Aorta (tissue), 5 donors: Measurements from ENCODE around the gene ARHGAP26. TPM values are rescaled to one million over a fixed set of nuclear protein-coding genes. Genes with fewer than 3 reads are reported as not detected.
A peak's percentile ranks its signal among the peaks of the same experiment; 100 is the strongest.

Experiments used
- ATAC-seq: fragments of 200-7000 bp; cut with Tn5 transposase; one replicate; pipeline ENCODE4 v1.9.1; 2022; ENCODE audit warnings: moderate library complexity; ENCODE audit not compliant: low FRiP score
- DNase-seq, 2 donors: peaks; one replicate each; pipeline ENCODE4 v3.0.0-alpha.2; 2020
- H3K27ac ChIP-seq, 2 donors: one replicate each; pipeline ENCODE4 v1.5.1; 2013; ENCODE audit warnings: low read length in 2 of 2, mild to moderate bottlenecking in 2 of 2, moderate library complexity in 2 of 2, control low read depth in 1 of 2, inconsistent platforms in 1 of 2, low read depth in 1 of 2
- H3K27me3 ChIP-seq, 2 donors: one replicate each; pipeline ENCODE4 v1.6.1; 2013; ENCODE audit warnings: control low read depth in 1 of 2, low read length in 1 of 2, mild to moderate bottlenecking in 1 of 2, moderate library complexity in 1 of 2; ENCODE audit not compliant: insufficient read depth in 2 of 2, control insufficient read depth in 1 of 2
- H3K36me3 ChIP-seq, 2 donors: one replicate each; pipeline ENCODE4 v1.6.1; 2013; ENCODE audit warnings: control low read depth in 1 of 2, low read length in 1 of 2, mild to moderate bottlenecking in 1 of 2; ENCODE audit not compliant: insufficient read depth in 2 of 2, control insufficient read depth in 1 of 2
- H3K4me1 ChIP-seq, 2 donors: one replicate each; pipeline ENCODE4 v1.6.1; 2013; ENCODE audit warnings: low read length in 2 of 2, control low read depth in 1 of 2, mild to moderate bottlenecking in 1 of 2, moderate library complexity in 1 of 2; ENCODE audit not compliant: insufficient read depth in 2 of 2, control insufficient read depth in 1 of 2
- H3K4me3 ChIP-seq, 2 donors: one replicate each; pipeline ENCODE4 v1.5.1; 2013; ENCODE audit warnings: low read length in 2 of 2, control low read depth in 1 of 2, mild to moderate bottlenecking in 1 of 2
- H3K9me3 ChIP-seq: one replicate; pipeline ENCODE4 v1.6.1; 2013; ENCODE audit warnings: mild to moderate bottlenecking, low read length; ENCODE audit not compliant: control insufficient read depth
- WGBS, 2 donors: extraction: QIAGEN DNeasy Blood & Tissue Kit; methylation state at CpG; one replicate each; pipeline ENCODE4 v1.1.7; 2013; 5-methylcytosine and 5-hydroxymethylcytosine counted together
- intact Hi-C, 2 donors: fragments of 100-400 bp; cut with DNase I; formaldehyde crosslinking; loops; one replicate each; pipeline versions ENCODE4 v1.14.2 to v1.15.0; 2022
- polyA plus RNA-seq, 2 donors: library from polyadenylated mRNA; stranded (reverse); fragments of 200-250 nt; gene quantifications; one replicate each; pipeline ENCODE4 v1.2.3, GENCODE V29; 2013
- total RNA-seq, 2 donors: library from RNA; stranded (reverse); fragmentation: NEBNext Ultra II Directional; extraction: Animal tissue kit (Norgen Biotek cat#: 25700); gene quantifications; one replicate each; pipeline ENCODE4 v1.2.1, GENCODE V29; 2021
- donor health status: healthy with polysubstance abuse.
- donor health status: Bipolar disorder and iron deficiency.
- donor health status: DM: no; HTN: no; CAD: no.
- donor health status: DM: no; HTN: no; CAD: no.
- donor health status: DM: yes; HTN: yes; CAD: no.

ARHGAP26 gene
- total and polyA plus RNA-seq, 4 donors: 4.5 to 70.7 (median 29.6) TPM

GRCh38 chr5:142810081-142810480 is 39.9 kb downstream of the ARHGAP26 start:
- Histone ChIP-seq H3K36me3 (no peaks in the 10 kb centered on the region), H3K9me3 (no peaks in the 10 kb centered on the region), H3K27ac (no peak overlapping the region), H3K4me3 (no peak overlapping the region), H3K4me1 (peaks cover 2 to 13% of the 10 kb centered on the region in 2 donors), H3K27me3 (no peaks in the 10 kb centered on the region)
- no peak for ATAC-seq
- DNase-seq: no peak
- intact Hi-C loops: no loop called here
- 53 to 65% methylated on average over 1 of the region's 1 CpG for WGBS, 2 donors

- WGBS, 2 donors: 72 to 73% methylated on average over 6 of the region's 6 CpGs
- no peak overlapping the region for H3K27ac ChIP-seq
- peaks cover 2 to 13% of the 10 kb centered on the region in 2 donors for H3K4me1 ChIP-seq
- no peaks in the 10 kb centered on the region for H3K36me3 ChIP-seq
- DNase-seq: no peak
- no peaks in the 10 kb centered on the region for H3K27me3 ChIP-seq
- H3K4me3 ChIP-seq: no peak overlapping the region
- H3K9me3 ChIP-seq: no peaks in the 10 kb centered on the region
- intact Hi-C loops: no loop called here
- no peak for ATAC-seq
These were observed 40.6 kb downstream of the ARHGAP26 start for GRCh38 chr5:142810743-142811290.

- H3K27ac ChIP-seq: no peak overlapping the region
- no peaks in the 10 kb centered on the region for H3K9me3 ChIP-seq
- ATAC-seq (no peak), DNase-seq (no peak)
- H3K4me3 ChIP-seq: no peak overlapping the region
- WGBS, 2 donors: 91 to 94% methylated on average over 10 of the region's 10 CpGs
- no peaks in the 10 kb centered on the region for H3K27me3 ChIP-seq
- peaks cover 2 to 11% of the 10 kb centered on the region in 2 donors for H3K4me1 ChIP-seq
- H3K36me3 ChIP-seq: no peaks in the 10 kb centered on the region
- intact Hi-C loops: no loop called here
These were observed 41.8 kb downstream of the ARHGAP26 start for GRCh38 chr5:142811866-142812557.

GRCh38 chr5:142813220-142813619 is 43.0 kb downstream of the ARHGAP26 start:
- intact Hi-C loops: no loop called here
- no peak overlapping the region for H3K27ac ChIP-seq
- 92 to 94% methylated on average over 3 of the region's 3 CpGs for WGBS, 2 donors
- DNase-seq: no peak
- no peaks in the 10 kb centered on the region for H3K36me3 ChIP-seq
- ATAC-seq: no peak
- H3K4me3 ChIP-seq: no peak overlapping the region
- H3K4me1 ChIP-seq: peaks cover 3 to 10% of the 10 kb centered on the region in 2 donors
- H3K27me3 ChIP-seq: no peaks in the 10 kb centered on the region
- no peaks in the 10 kb centered on the region for H3K9me3 ChIP-seq

- no peaks in the 10 kb centered on the region for H3K9me3 ChIP-seq
- no peak for DNase-seq
- H3K27ac ChIP-seq: no peak overlapping the region
- peaks cover 3 to 10% of the 10 kb centered on the region in 2 donors for H3K4me1 ChIP-seq
- no peaks in the 10 kb centered on the region for H3K27me3 ChIP-seq
- peak; percentile 69 for ATAC-seq
- 71 to 73% methylated on average over 3 of the region's 3 CpGs for WGBS, 2 donors
- no peak overlapping the region for H3K4me3 ChIP-seq
- intact Hi-C loops: no loop called here
- H3K36me3 ChIP-seq: no peaks in the 10 kb centered on the region
These were observed 43.9 kb downstream of the ARHGAP26 start for GRCh38 chr5:142814122-142814521.

GRCh38 chr5:142815469-142815868 is 45.3 kb downstream of the ARHGAP26 start:
- ATAC-seq (no peak), DNase-seq (no peak)
- intact Hi-C loops: loop anchor here in 1 of 2 donors (5.0 kb wide), 1 partner anchor 43 kb away; the partner anchor contains the start of gene ARHGAP26

GRCh38 chr5:142816531-142817430 is 46.6 kb downstream of the ARHGAP26 start:
- H3K27me3 ChIP-seq: no peaks in the 10 kb centered on the region
- ATAC-seq (no peak), DNase-seq (peak; percentile 87 to 91)
- H3K36me3 ChIP-seq: no peaks in the 10 kb centered on the region
- intact Hi-C loops: loop anchor here in 1 of 2 donors (5.0 kb wide), 1 partner anchor 44 kb away; the partner anchor contains the start of gene ARHGAP26
- no peak overlapping the region for H3K4me3 ChIP-seq
- peak overlapping the region in 1 of 2 donors; percentile 90 for H3K27ac ChIP-seq
- no peaks in the 10 kb centered on the region for H3K9me3 ChIP-seq
- 60 to 64% methylated on average over 6 of the region's 6 CpGs for WGBS, 2 donors
- H3K4me1 ChIP-seq: peaks cover 2 to 5% of the 10 kb centered on the region in 2 donors

More at GRCh38 chr5:142815469-142815868, 45.3 kb downstream of the ARHGAP26 start:
- H3K36me3 ChIP-seq: no peaks in the 10 kb centered on the region
- no peak overlapping the region for H3K27ac ChIP-seq
- H3K9me3 ChIP-seq: no peaks in the 10 kb centered on the region
- peaks cover 2 to 10% of the 10 kb centered on the region in 2 donors for H3K4me1 ChIP-seq
- no peaks in the 10 kb centered on the region for H3K27me3 ChIP-seq
- no peak overlapping the region for H3K4me3 ChIP-seq
- 98% methylated on average over 2 of the region's 2 CpGs for WGBS, 2 donors

- no peaks in the 10 kb centered on the region for H3K9me3 ChIP-seq
- H3K27me3 ChIP-seq: no peaks in the 10 kb centered on the region
- DNase-seq (no peak), ATAC-seq (peak; percentile 61)
- H3K27ac ChIP-seq: peak overlapping the region in 1 of 2 donors; percentile 55
- 30 to 33% methylated on average over 3 of the region's 3 CpGs for WGBS, 2 donors
- H3K4me1 ChIP-seq: peaks cover 2 to 5% of the 10 kb centered on the region in 2 donors
- H3K4me3 ChIP-seq: no peak overlapping the region
- intact Hi-C loops: loop anchor here in 1 of 2 donors (5.0 kb wide), 1 partner anchor 46 kb away; the partner anchor contains the start of gene ARHGAP26
- H3K36me3 ChIP-seq: no peaks in the 10 kb centered on the region
These were observed 47.8 kb downstream of the ARHGAP26 start for GRCh38 chr5:142817949-142818431.
